ENCODE results near the gene SGSM1.

Gene SGSM1

DNA sequence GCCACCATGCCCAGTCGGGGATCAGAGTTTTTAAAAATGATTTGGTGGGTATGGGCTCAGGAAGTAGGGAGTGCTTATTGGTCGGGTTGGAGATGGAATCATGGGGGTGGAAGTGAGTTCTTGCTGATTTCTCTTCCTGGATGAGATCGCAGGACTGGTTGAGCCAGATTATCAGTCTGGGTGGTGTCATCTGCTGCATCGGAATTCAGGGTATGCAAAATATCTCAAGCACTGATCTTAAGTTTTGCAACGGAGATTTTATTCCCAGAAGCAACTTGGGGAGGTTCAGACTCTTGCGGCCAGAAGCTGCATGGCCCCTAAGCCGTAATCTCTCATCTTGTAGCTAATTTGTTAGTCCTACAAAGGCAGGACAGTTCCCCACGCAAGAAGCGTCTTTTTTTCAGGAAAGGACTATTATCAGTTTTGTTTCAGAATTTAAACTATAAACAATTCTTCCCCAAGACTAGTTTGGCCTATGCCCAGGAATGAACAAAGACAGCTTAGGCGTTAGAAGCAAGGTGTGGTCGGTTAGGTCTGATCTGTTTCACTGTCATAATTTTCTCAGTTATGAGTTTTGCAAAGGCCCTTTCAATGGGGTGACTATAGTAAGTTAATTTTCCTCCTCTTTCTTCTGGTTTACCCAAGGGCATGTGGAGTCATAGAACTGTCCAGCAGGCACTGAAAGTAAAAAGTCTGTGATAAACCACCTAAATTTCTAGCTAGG, 30.1 kb upstream of the SGSM1 start:
- Histone ChIP-seq H3K4me3 (ENCODE audit: low read depth, low read length) (no peak overlapping the region), H3K27me3 (ENCODE audit: control insufficient read depth, insufficient read depth, low read length) (no peaks in the 10 kb centered on the region), H3K9ac (ENCODE audit: low read depth, low read length) (no peak overlapping the region), H3K9me3 (ENCODE audit: control insufficient read depth, insufficient read depth, low read length) (no peaks in the 10 kb centered on the region), H3K36me3 (ENCODE audit: control insufficient read depth, insufficient read depth, low read length) (no peaks in the 10 kb centered on the region), H3K4me1 (ENCODE audit: control insufficient read depth, insufficient read depth, low read length) (no peaks in the 10 kb centered on the region)

DNA sequence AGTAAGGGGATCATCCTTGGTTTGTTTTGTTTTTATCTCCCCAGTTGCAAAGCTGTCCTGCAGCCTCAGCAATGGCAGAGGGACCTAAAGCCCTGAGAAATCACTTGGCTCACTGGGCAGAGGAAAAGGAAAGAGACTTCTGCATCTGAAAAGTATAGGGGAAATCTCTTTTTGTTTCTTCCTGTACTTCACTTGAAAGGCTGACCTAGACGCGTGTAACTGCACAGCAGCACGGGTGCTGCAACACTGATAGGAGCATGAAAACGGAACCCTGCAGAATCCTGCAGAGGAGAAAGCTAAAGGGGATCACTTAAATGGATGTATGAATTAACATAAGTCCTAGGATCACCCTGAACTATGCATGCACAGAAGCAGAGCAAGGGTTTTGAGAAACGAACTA, 29.5 kb upstream of the SGSM1 start:
- Histone ChIP-seq H3K9ac (ENCODE audit: low read depth, low read length) (no peak overlapping the region), H3K36me3 (ENCODE audit: control insufficient read depth, insufficient read depth, low read length) (no peaks in the 10 kb centered on the region), H3K4me3 (ENCODE audit: low read depth, low read length) (no peak overlapping the region), H3K9me3 (ENCODE audit: control insufficient read depth, insufficient read depth, low read length) (no peaks in the 10 kb centered on the region), H3K4me1 (ENCODE audit: control insufficient read depth, insufficient read depth, low read length) (no peaks in the 10 kb centered on the region), H3K27me3 (ENCODE audit: control insufficient read depth, insufficient read depth, low read length) (no peaks in the 10 kb centered on the region)

DNA sequence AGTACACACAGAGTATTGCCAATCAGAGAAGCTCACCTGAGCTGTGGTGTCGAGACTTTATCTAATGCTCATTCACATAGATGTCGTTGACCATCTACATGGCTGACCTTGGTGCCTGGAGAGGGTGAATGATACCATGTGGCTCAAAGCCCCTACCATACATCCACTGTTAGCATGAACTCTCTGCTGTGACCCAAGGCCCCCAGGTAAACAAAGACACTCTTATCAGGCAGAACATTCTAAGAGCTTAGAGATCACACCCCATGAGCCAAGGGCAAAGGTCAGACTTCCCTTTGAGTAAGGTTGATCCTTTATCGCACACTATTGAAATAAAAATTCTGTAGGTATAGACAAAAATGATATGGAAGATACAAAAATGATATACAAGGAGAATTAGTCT, 16.5 kb upstream of the SGSM1 start:
- Histone ChIP-seq H3K4me3 (ENCODE audit: low read depth, low read length) (no peak overlapping the region), H3K9ac (ENCODE audit: low read depth, low read length) (no peak overlapping the region), H3K27me3 (ENCODE audit: control insufficient read depth, insufficient read depth, low read length) (no peaks in the 10 kb centered on the region), H3K36me3 (ENCODE audit: control insufficient read depth, insufficient read depth, low read length) (no peaks in the 10 kb centered on the region), H3K4me1 (ENCODE audit: control insufficient read depth, insufficient read depth, low read length) (no peaks in the 10 kb centered on the region), H3K9me3 (ENCODE audit: control insufficient read depth, insufficient read depth, low read length) (no peaks in the 10 kb centered on the region)

DNA sequence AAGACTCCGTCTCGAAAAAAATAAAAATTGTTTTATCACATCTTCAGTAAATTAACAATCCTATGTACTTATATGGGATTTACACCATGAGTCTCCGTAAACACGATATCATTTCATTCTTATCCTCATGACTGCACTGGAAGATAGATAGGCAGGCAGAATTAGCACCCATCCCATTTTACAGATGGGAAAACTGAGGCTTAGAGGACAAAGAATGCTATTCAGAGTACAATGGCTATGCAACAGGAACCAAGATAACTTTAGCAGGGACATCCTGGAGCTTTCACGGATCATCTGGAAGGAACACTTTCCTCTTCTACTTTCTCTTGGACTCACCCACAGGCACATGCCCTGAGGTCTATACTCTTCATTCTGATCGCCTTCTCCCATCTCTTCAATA, 14.6 kb upstream of the SGSM1 start:
- Histone ChIP-seq H3K4me3 (ENCODE audit: low read depth, low read length) (no peak overlapping the region), H3K4me1 (ENCODE audit: control insufficient read depth, insufficient read depth, low read length) (no peaks in the 10 kb centered on the region), H3K9me3 (ENCODE audit: control insufficient read depth, insufficient read depth, low read length) (no peaks in the 10 kb centered on the region), H3K36me3 (ENCODE audit: control insufficient read depth, insufficient read depth, low read length) (no peaks in the 10 kb centered on the region), H3K27me3 (ENCODE audit: control insufficient read depth, insufficient read depth, low read length) (no peaks in the 10 kb centered on the region), H3K9ac (ENCODE audit: low read depth, low read length) (no peak overlapping the region)

DNA sequence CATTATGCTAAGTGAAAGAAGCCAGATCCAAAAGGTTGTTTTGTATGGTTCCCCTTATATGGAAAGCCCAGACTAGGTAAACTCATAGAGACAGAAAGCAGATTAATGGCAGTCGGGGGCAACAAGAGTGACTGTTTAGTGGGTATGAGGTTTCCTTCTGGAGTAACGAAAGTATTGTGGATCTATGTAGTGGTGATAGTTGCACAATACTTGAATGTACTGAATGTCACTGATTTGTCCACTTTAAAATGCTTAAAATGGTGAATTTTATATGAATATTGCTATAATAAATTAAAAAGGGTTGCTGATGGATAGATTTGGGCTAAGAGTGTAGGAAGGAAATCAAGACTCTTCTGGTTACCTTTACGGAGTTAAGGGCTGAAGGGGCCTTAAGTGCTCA, 10.0 kb upstream of the SGSM1 start:
- H3K36me3 ChIP-seq (ENCODE audit: control insufficient read depth, insufficient read depth, low read length), result no peaks in the 10 kb centered on the region
- H3K27me3 ChIP-seq (ENCODE audit: control insufficient read depth, insufficient read depth, low read length), result no peaks in the 10 kb centered on the region
- no peaks in the 10 kb centered on the region for H3K4me1 ChIP-seq (ENCODE audit: control insufficient read depth, insufficient read depth, low read length)
- no peak overlapping the region for H3K4me3 ChIP-seq (ENCODE audit: low read depth, low read length)
- H3K9ac ChIP-seq (ENCODE audit: low read depth, low read length), result no peak overlapping the region
- H3K9me3 ChIP-seq (ENCODE audit: control insufficient read depth, insufficient read depth, low read length), result no peaks in the 10 kb centered on the region

DNA sequence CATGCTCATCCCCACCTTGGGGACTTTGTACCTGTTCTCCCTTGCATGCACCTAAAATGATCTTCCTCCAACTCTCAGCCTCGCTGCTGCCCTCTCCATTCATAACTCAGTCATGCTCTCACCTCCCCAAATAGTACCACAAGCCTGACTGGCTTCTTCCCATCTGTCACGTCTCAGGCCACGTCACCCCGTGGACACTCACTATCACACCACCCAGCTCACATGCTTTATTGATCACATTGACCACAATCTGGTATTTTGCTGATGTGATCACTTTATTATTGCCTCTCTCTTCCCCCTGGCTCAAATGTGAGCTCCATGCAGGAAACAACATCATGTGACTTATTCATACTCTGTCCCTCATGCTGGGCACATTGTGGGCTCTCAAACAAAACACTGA, 9.2 kb upstream of the SGSM1 start:
- Histone ChIP-seq H3K27me3 (ENCODE audit: control insufficient read depth, insufficient read depth, low read length) (no peaks in the 10 kb centered on the region), H3K9ac (ENCODE audit: low read depth, low read length) (no peak overlapping the region), H3K9me3 (ENCODE audit: control insufficient read depth, insufficient read depth, low read length) (no peaks in the 10 kb centered on the region), H3K4me3 (ENCODE audit: low read depth, low read length) (no peak overlapping the region), H3K36me3 (ENCODE audit: control insufficient read depth, insufficient read depth, low read length) (no peaks in the 10 kb centered on the region), H3K4me1 (ENCODE audit: control insufficient read depth, insufficient read depth, low read length) (no peaks in the 10 kb centered on the region)

DNA sequence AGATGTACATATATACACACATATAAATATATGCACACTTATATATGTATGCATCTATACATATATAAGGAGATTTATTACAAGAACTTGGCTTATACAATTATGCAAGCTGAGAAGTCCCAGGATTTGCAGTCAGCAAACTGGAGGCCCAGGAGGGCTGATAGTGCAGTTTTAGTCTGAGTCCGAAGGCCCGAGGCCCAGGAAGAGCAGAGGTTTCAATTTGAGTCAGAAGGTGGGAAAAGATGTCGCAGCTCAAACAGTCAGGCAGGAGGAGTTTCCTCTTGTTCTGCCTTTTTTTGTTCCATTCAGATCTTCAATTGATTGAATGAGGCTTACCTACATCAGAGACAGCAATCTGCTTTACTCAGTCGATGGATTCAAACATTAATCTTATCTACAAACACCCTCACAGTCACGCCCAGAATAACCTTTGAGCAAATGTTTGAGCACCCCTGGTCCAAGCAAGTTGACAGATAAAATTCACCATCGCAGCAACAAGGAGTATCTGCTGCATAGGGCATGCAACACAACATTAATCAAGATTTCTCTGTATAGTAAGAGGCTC, 4.0 kb upstream of the SGSM1 start:
- no peak overlapping the region for H3K9ac ChIP-seq (ENCODE audit: low read depth, low read length)
- no peaks in the 10 kb centered on the region for H3K36me3 ChIP-seq (ENCODE audit: control insufficient read depth, insufficient read depth, low read length)
- H3K4me3 ChIP-seq (ENCODE audit: low read depth, low read length), result no peak overlapping the region
- H3K9me3 ChIP-seq (ENCODE audit: control insufficient read depth, insufficient read depth, low read length), result no peaks in the 10 kb centered on the region
- no peaks in the 10 kb centered on the region for H3K27me3 ChIP-seq (ENCODE audit: control insufficient read depth, insufficient read depth, low read length)
- H3K4me1 ChIP-seq (ENCODE audit: control insufficient read depth, insufficient read depth, low read length), result peaks cover 4% of the 10 kb centered on the region

DNA sequence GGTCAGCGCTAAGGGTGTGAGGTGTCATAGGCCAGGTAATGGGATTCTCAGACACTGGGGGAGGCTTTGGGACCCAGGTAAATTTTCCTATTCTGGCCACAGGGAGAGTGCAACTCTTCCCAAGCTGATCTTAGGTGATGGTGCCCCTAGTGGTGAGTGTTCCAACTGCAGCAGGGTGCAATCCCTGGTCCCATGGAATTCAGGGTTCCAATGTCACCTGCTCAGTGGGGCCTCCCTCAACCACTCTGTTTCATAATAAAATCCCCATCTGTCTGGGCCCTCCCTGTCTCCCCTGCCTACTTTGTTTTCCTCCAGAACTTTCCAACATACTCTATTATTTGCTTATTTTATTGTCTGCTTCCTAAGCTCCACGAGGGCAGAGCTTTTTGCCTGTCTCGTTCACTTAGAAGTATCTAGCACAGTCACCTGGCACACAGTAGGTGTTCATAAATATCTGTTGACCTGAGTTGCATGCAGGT, 2.9 kb upstream of the SGSM1 start:
- Histone ChIP-seq H3K4me3 (ENCODE audit: low read depth, low read length) (no peak overlapping the region), H3K4me1 (ENCODE audit: control insufficient read depth, insufficient read depth, low read length) (peaks cover 4% of the 10 kb centered on the region), H3K27me3 (ENCODE audit: control insufficient read depth, insufficient read depth, low read length) (no peaks in the 10 kb centered on the region), H3K9me3 (ENCODE audit: control insufficient read depth, insufficient read depth, low read length) (no peaks in the 10 kb centered on the region), H3K36me3 (ENCODE audit: control insufficient read depth, insufficient read depth, low read length) (no peaks in the 10 kb centered on the region), H3K9ac (ENCODE audit: low read depth, low read length) (no peak overlapping the region)

DNA sequence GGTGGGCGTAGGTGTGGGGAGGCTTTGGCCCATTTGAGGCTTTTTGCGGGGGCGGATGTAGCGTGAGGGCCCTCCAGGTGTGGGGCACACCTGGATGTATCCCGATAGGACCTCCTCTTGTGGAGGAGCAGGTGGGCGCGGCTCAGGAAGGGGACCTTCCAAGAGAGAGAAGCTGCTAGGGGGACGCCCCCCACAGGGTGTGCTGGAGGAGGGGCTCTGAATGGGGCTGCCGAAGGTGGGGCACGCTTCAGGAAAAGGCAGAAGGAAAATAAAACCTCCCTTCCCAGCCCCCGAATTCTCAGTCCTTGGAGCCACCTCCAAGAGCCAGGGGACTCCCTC, 621 bp downstream of the SGSM1 start:
- no peaks in the 10 kb centered on the region for H3K27me3 ChIP-seq (ENCODE audit: control insufficient read depth, insufficient read depth, low read length)
- H3K4me3 ChIP-seq (ENCODE audit: low read depth, low read length), result peak overlapping the region; percentile 75
- no peaks in the 10 kb centered on the region for H3K36me3 ChIP-seq (ENCODE audit: control insufficient read depth, insufficient read depth, low read length)
- H3K9me3 ChIP-seq (ENCODE audit: control insufficient read depth, insufficient read depth, low read length), result no peaks in the 10 kb centered on the region
- no peak overlapping the region for H3K9ac ChIP-seq (ENCODE audit: low read depth, low read length)
- peaks cover 8% of the 10 kb centered on the region for H3K4me1 ChIP-seq (ENCODE audit: control insufficient read depth, insufficient read depth, low read length)

DNA sequence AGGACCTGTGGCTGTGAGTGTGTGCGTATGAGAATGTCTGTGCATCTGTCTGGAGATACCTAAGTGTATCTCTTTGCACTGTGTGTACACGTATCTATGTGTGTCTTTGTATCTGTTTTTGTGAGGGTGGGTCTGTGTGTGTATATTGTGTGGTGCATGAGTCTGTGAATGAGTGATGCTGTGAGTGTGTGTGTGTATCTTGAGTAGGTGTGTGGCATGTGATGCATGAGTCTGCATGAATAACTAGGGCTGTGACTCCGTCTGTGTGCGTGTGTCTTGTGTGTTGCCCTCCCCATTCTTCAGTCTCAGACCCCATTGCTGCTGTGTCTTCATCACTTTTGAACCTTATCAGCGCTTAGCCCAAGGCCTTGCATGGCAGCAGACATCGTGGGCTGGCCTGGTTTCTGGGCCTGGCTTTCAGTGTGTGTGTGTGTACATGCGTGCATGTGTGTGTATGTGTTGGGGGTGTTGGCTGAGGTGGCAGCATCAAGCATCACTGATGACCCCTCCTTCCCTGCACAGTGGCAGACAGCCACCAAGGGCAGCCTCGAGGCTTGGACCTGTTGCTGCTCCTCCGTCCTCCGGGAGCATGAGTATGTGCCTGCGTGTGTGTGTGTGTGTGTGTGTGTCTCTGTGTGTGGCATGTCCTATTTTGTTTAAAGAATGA, 1.4 kb downstream of the SGSM1 start:
- no peaks in the 10 kb centered on the region for H3K27me3 ChIP-seq (ENCODE audit: control insufficient read depth, insufficient read depth, low read length)
- no peak overlapping the region for H3K9ac ChIP-seq (ENCODE audit: low read depth, low read length)
- H3K36me3 ChIP-seq (ENCODE audit: control insufficient read depth, insufficient read depth, low read length), result no peaks in the 10 kb centered on the region
- H3K4me3 ChIP-seq (ENCODE audit: low read depth, low read length), result peak overlapping the region; percentile 75
- peaks cover 8% of the 10 kb centered on the region for H3K4me1 ChIP-seq (ENCODE audit: control insufficient read depth, insufficient read depth, low read length)
- H3K9me3 ChIP-seq (ENCODE audit: control insufficient read depth, insufficient read depth, low read length), result no peaks in the 10 kb centered on the region

DNA sequence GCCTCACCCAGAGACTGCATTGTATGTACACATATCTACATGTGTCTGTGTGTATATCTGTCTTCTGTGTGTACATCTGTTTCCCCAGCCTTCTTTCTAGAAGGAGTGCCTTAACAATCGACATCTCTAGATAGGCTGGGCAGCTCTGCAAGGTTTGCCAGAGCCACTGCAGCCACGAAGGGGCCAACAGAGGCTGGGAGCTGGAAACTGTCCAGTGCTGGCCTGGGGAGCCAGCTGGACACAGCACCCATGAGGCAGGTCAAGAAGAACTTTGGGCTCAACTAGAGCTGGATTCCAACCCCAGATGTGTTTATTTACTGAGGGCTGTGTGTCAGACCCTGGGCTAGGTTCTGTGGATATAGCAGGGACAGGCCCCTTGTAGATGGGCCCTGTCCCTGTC, 3.3 kb downstream of the SGSM1 start:
- Histone ChIP-seq H3K4me3 (ENCODE audit: low read depth, low read length) (no peak overlapping the region), H3K4me1 (ENCODE audit: control insufficient read depth, insufficient read depth, low read length) (peaks cover 4% of the 10 kb centered on the region), H3K9me3 (ENCODE audit: control insufficient read depth, insufficient read depth, low read length) (no peaks in the 10 kb centered on the region), H3K27me3 (ENCODE audit: control insufficient read depth, insufficient read depth, low read length) (no peaks in the 10 kb centered on the region), H3K36me3 (ENCODE audit: control insufficient read depth, insufficient read depth, low read length) (no peaks in the 10 kb centered on the region), H3K9ac (ENCODE audit: low read depth, low read length) (no peak overlapping the region)
